ENCODE data around the gene DDOST.

DDOST gene

GRCh38 chr1:20661207-20662109 is at the start of gene DDOST:
TSS of gene DDOST (minus strand) at chr1:20661369. CDS start at chr1:20661350, 19 bp downstream.
- peak; percentile 95 to 97 for DNase-seq (ENCODE audit: low read depth in 2 of 2)

GRCh38 chr1:20710469-20711284 is 49.5 kb upstream of the DDOST start:
- DNase-seq (ENCODE audit: low read depth in 2 of 2), result no peak

- DNase-seq (ENCODE audit: low read depth in 2 of 2), result no peak
Observed at GRCh38 chr1:20709868-20710267, 48.7 kb upstream of the DDOST start.

GRCh38 chr1:20708891-20709290 is 47.7 kb upstream of the DDOST start:
- no peak for DNase-seq (ENCODE audit: low read depth in 2 of 2)

- no peak for DNase-seq (ENCODE audit: low read depth in 2 of 2)
Observed at GRCh38 chr1:20708057-20708456, 46.9 kb upstream of the DDOST start.

GRCh38 chr1:20706841-20707240 is 45.7 kb upstream of the DDOST start:
- DNase-seq (ENCODE audit: low read depth in 2 of 2), result no peak

- DNase-seq (ENCODE audit: low read depth in 2 of 2), result no peak
Observed at GRCh38 chr1:20705203-20705755, 44.1 kb upstream of the DDOST start.

GRCh38 chr1:20704390-20705202 is 43.4 kb upstream of the DDOST start:
- DNase-seq (ENCODE audit: low read depth in 2 of 2), result no peak

- no peak for DNase-seq (ENCODE audit: low read depth in 2 of 2)
Observed at GRCh38 chr1:20703124-20703756, 42.1 kb upstream of the DDOST start.

GRCh38 chr1:20702416-20702815 is 41.2 kb upstream of the DDOST start:
- no peak for DNase-seq (ENCODE audit: low read depth in 2 of 2)

GRCh38 chr1:20701847-20702246 is 40.7 kb upstream of the DDOST start:
- no peak for DNase-seq (ENCODE audit: low read depth in 2 of 2)

- no peak for DNase-seq (ENCODE audit: low read depth in 2 of 2)
Observed at GRCh38 chr1:20701446-20701845, 40.3 kb upstream of the DDOST start.

GRCh38 chr1:20700636-20701215 is 39.6 kb upstream of the DDOST start:
- no peak for DNase-seq (ENCODE audit: low read depth in 2 of 2)

- no peak for DNase-seq (ENCODE audit: low read depth in 2 of 2)
Observed at GRCh38 chr1:20699558-20699957, 38.4 kb upstream of the DDOST start.

GRCh38 chr1:20698195-20698910 is 37.2 kb upstream of the DDOST start:
- DNase-seq (ENCODE audit: low read depth in 2 of 2), result no peak

- no peak for DNase-seq (ENCODE audit: low read depth in 2 of 2)
Observed at GRCh38 chr1:20697563-20697962, 36.4 kb upstream of the DDOST start.

- DNase-seq (ENCODE audit: low read depth in 2 of 2), result peak; percentile 49 to 61
Observed at GRCh38 chr1:20696397-20697333, 35.5 kb upstream of the DDOST start.

- DNase-seq (ENCODE audit: low read depth in 2 of 2), result no peak
Observed at GRCh38 chr1:20695515-20695914, 34.3 kb upstream of the DDOST start.

GRCh38 chr1:20693623-20694022 is 32.5 kb upstream of the DDOST start:
- DNase-seq (ENCODE audit: low read depth in 2 of 2), result no peak

All from stimulated activated CD8-positive, alpha-beta memory T cell treated with anti-CD3 and anti-CD28 coated beads, Interleukin-15, amount 100 ng/mL, for 48 hours (primary cell).